Activated CD4-positive, CD25-positive, alpha-beta regulatory T cell treated with anti-CD3 and anti-CD28 coated beads, Interleukin-2, amount 50 U/mL, for 72 hours (primary cell): ENCODE measurements around the gene RBMX.
"Not testable (repeated sequence)": the region's sequence is repeated elsewhere in the genome, so short reads cannot be mapped to it uniquely, and the experiment has no call there.

ENCODE experiments used
- DNase-seq: peaks from one replicate; pipeline ENCODE4 v3.0.0; 2021

The RBMX gene

DNA sequence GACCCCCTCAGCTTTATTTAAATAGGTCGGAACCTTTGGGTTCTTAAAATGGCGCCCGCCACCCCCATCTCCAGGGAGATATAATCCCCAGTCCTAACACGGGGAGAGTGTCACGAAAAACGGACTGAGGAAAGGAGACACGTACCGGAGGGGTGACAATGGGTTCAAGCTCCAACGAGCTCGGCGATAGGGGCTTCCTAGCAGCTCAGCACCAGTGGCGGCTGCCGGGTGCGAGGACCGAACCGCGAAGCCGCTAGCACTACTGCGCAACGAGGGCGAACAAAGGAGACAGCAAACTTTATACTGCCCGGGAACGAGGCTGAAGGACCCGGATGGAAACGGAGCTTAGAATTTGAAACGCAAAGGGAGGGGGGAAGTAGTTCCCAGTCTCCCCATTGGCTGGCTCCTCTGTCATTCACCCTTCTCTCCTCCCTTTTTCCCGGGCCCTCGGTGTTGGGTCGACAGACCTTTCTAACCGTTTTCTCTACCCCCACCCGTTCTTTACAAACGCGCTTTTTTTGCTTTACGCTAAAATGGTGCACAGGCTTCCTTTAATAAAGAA is at the start of gene RBMX:
Gene RBMX, minus strand, starts transcription at position 274 of the 562 bp plus-strand sequence. CDS start 1,298 bp downstream, outside the sequence.
- peak; percentile 81 for DNase-seq

DNA sequence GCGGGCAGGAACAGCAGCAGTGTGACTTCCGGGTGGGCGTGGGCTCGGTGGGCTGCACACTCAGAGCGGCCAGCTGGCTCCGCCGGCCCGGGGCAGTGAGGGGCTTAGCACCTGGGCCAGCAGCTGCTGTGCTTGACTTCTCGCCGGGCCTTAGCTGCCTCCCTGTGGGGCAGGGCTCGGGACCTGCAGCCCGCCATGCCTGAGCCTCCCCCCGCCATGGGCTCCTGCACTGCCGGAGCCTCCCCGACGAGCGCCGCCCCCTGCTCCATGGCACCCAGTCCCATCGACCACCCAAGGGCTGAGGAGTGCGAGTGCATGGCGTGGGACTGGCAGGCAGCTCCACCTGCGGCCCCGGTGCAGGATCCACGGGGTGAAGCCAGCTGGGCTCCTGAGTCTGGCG is 40.9 kb upstream of the RBMX start:
- DNase-seq, result not testable (repeated sequence)

DNA sequence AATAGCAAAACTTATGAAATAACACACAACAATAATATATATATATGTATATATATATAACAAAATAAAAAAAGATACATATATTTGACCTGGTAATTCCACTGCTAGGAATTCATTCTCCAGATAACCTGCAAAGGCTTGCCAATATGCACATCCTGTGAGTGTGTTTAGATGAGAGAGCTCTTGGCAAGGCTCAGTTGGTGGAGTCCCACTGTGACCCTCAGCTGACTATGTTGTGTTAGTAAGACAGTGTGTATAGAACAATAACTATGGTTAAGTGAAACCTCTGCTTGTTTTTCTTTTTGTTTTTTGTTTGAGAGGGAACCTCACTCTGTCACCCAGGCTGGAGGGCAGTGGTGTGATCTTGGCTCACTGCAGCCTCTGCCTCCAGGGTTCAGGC is 39.5 kb upstream of the RBMX start:
- no peak for DNase-seq

DNA sequence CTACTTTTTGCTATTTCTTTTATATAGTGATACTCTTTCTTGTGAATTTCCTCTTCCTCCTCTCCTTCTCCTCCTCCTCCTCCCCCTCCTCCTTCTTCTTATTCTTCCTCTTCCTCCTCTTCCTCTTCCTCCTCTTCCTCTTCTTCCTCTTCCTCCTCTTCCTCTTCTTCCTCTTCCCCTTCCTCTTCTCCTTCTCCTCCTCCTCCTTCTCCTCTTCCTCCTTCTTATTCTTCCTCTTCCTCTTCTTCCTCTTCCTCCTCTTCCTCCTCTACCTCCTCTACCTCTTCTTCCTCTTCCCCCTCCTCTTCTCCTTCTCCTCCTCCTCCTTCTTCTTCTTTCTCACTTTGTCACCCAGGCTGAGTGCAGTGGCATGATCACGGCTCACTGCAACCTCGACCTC is 36.3 kb upstream of the RBMX start:
- no peak for DNase-seq

DNA sequence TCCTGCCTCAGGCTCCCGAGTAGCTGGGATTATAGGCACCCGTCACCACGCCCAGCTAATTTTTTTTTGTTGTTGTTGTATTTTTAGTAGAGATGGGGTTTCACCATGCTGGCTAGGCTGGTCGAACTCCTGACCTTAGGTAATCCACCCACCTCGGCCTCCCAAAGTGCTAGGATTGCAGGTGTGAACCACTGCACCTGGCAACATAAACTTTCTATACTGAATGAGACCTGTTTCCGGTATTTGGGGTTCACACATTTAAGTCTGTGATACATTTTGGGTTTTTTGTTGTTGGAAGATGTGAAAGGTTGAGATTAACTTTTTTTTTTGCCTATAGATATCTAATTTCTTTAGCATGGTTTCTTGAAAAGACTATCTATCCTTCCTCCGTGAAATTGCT is 31.1 kb upstream of the RBMX start:
- not testable (repeated sequence) for DNase-seq

DNA sequence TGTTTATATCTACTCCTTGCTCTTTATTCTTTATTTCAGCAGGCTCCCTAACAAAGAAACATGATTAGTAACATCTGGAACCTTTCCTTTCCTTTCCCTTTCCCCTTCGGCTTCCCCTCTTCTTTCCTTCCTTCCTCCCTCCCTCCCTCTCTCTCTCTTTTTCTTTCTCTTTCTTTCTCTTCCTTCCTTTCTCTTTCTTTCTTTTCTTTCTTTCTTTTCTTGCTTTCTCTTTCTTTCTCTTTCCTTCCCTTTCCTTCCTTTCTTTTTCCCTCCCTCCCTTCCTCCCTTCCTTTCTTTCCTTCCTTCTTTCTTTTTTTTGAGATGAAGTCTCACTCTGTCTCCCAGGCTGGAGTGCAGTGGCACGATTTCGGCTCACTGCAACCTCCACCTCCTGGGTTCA is 30.7 kb upstream of the RBMX start:
- DNase-seq, result no peak

DNA sequence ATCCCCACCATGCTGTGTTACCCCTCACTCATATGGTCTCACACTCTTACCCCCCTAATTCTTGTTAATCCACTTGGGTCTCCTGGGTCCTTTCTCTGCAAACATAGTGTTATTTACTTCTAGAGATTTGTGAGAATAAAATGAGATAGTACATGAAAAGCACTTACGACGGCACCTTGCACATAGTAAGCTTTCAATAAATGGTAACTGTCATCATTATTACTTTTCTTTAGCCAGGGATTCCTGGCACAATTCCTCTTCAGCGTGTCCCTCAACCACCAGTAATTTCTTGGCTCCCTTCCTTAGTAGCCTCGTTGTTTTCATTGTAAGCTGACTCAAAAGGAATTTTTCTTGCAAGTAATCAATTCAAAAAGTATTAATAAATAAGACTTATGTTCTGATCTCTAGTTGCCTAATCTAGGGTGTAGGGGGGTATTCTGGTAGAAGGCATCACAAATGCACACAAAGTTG is 30.1 kb upstream of the RBMX start:
- DNase-seq, result no peak

DNA sequence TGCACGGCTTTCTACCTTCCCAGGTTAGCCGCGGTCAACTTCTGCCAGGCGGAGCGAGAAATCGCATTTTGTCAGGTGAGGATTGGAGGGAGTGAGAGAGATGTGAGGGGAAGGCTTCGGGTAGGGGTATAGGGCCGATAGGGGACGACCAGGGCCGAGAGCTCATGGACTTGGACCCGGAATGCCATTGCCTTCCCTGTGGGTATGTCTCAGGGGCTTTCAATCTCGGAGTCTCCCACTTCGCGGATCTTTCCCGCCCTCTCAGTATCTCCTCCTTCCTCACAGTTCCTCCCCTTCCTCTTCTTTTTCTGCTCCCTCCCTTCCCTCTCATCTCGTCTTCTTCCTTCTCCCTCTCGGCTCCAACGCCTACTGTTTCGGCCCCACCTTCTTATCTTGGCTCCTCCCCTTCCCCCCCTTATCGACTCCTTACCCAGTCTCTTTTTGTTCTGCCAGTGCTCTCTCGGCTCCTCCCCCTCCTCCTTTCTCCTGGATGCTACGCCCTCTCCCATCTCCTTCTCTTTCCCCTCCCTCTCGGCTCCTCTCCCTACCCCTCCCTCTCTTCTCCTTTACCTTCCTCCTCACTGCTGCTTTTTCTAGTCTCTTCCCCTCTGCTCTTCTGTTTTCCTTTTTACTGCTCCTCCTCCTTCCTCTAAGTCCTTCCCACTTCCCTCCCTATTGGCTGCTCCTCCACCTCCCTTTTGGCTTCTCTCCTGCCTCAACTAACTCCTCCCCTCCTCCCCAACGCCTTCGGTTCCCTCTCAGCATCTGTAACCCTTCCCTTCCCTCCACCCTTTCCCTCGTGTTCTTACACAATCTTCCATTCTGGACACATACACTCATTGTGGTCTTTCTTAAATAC is 29.4 kb upstream of the RBMX start:
- peak; percentile 50 for DNase-seq

DNA sequence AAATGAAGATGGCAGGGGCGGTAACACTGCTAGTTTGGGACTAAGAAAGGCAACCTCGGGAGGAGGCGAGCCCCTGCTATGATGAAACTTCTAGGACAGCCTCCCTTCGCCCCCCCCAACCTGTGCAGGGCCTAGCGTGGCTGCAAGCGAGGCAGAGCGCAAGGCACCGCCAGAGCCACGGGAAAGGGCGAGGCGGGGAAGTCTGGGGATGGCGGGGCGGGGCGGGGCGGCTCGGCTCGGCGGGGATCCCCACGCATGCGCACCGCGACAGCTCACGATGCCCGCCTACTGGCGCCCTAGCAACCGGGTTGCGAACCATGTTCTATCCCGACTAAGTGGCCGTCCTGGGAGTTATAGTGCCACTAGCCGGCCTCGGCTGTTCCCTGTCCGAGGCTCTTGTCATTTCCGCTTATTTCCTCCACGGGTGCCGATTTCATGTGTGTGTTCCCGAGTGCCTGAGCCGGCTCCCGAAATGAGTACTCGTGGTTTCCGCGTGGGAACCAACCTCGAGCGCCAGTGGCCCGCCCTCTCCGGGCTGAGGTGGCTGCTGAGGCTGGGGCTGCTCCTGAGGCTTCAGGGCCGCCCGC is 28.7 kb upstream of the RBMX start:
- DNase-seq, result peak; percentile 70

DNA sequence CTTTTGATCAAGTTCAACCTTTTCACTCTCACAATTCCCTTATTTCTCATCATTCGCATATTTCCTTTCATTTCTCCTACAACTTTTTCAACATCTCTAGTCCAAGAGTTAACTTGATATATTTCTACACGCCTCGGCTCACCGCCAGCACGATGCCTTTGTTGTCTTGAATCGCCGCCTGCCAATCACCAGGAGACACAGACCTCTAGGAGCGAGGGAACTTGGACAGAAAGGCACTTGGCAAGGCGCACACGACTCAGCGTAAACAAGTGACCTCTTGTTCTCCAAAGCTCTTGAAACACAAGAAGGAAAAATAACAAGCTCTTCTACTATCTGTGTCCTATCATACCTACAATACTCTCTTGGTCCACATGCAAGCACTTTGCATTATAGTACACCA is 27.1 kb upstream of the RBMX start:
- DNase-seq, result no peak

DNA sequence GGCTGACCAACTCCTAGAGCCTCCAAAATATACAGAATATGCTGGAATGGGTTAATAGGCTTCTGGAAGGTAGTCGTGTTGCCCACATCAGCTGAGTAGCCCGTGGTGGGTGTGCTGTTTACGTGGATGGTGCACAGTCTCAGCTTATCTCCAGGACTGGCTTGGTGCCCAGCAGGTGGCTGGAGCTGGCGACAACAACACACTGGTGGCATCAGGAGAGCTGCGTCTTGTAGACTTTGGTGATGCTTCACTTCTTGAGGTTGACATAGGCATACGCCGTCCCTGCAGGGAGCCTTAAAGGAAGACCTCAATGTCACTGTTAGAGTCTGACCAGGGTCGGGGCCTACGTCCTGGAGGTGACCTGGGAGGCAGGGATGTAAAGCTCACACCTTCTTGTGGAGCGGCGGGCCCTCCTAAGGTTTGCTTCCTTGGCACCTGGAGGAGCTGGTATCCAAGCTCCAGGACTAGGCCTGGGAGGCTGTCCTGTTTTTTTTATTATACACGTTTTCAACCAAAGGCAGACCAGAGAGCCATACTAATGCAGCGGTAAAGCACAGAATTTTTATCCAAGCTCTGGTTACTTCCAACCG is 26.5 kb upstream of the RBMX start:
- no peak for DNase-seq

DNA sequence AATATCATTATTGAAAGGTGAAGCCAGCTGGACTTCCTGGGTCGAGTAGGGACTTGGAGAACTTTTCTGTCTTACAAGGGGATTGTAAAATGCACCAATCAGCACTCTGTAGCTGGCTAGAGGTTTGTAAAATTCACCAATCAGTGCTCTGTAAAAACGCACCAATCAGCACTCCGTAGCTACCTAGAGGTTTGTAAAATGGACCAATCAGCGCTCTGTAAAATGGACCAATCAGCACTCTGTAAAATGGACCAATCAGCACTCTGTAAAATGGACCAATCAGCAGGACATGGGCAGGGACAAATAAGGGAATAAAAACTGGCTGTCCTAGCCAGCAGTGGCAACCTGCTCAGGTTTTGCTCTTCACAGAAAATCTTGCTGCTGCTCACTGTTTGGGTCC is 23.5 kb upstream of the RBMX start:
- DNase-seq, result not testable (repeated sequence)

DNA sequence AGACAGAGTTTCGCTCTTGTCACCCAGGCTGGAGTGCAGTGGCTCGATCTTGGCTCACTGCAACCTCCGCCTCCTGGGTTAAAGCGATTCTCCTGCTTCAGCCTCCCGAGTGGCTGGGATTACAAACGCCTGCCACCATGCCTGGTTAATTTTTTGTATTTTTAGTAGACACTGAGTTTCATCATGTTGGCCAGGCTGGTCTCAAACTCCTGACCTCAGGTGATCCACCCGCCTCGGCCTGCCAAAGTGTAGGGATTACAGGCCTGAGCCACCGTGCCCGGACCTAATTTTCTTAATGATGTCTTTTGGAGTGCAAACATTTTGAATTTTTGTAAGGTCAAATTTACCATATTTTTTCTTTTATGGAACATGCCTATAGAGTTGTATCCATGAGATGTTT is 19.5 kb upstream of the RBMX start:
- not testable (repeated sequence) for DNase-seq

DNA sequence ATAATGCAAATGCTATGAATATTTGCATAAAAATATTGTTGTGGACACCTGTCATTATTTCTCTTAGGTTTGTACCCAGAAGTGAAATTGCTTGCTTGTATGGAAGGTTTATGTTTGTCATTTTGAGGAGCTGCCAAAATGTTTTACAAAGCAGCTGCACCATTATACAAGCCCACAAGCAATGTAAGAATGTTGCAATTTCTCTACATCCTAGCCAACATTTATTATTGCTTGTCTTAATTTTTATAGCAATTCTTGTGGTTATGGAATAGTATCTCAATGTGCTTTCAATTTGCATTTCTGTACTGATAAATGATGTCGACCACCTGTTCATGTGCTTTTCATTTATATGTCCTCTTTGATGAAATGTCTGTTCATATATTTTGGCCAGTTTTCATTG is 18.7 kb upstream of the RBMX start:
- DNase-seq, result no peak

DNA sequence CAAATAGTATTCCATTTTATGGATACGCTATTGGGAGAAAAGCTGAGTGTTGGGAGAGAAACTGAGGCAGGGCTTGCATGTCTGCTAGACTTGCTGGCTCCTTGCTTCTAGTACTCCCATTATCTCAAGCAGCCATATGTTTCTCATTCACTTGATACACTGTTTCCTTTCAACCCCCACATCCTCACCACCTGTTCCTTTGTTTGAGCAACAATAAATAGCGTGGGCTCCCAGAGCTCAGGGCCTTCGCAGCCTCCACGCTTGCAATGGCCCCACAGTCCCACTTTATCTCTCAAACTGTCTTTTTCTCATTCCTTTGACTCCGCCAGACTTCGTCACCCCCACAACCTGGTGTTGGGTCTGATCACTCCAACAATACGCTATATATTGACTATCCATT is 18.2 kb upstream of the RBMX start:
- not testable (repeated sequence) for DNase-seq

DNA sequence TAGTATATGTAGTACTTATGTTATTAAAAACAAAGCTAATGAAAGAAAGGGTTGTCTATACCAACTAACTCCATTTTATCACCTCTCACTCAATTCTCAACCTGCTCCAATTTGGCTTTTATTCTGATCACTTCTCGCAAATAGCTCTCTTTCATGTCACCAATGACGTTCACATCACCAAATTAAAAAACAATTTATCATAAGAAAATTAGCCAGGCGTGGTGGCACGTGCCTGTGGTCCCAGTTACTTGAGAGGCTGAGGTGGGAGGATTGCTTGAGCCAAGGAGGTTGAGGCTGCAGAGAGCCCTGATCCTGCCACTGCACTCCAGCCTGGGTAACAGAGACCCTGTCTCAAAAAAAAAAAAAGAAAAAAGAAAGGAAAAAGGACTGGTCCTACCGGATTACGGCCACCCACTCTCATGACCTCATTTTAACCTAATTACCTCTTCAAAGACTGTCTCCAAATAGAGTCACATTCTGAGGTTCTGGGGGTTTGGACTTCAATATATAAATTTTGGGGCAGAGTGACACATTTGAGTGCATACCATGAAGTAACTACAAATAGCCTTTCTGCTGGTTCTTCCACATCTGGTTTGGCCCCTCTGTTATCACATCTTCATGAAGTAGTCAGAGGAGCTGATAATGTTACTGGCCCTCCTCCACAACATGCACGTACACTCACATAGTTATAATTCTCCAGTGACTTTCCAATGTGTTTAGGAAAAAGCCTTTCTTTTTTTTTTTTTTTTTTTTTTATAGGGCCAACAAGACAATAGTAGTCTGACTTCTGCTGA is 15.8 kb upstream of the RBMX start:
- DNase-seq, result no peak

DNA sequence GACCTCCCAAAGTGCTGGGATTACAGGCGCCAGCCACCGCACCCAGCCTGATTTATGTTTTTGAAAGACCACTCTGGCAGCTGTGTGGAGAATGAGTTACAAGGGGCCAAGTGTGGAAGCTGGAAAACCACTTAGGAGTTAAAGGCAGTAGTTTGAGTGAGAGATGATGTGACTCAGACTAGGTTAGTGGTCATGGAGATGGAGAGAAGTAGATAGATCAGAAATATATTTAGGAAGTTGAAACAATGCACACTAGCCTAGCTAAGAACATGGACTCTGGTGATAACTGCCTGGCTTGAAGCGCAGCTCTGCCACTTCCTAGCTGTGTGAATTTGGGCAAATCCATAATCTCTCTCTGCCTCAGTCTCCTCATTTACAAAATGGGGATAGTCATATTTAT is 11.9 kb upstream of the RBMX start:
- no peak for DNase-seq

DNA sequence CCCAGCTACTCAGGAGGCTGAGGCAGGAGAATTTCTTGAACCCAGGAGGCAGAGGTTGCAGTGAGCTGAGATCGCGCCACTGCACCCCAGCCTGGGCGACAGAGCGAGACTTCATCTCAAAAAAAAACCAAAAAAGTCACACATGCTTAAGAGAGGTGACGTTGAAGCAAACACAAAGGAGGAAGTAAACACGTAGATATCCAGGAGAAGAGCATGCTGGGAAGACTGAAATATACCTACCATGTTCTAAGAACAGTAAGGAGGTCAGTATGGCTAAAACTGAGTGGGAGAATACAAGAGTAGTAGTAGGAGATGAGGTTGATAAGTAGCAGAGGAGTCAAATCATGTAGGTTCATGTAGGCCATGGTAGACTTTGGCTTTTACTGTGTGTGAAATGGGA is 10.1 kb upstream of the RBMX start:
- DNase-seq, result not testable (repeated sequence)

DNA sequence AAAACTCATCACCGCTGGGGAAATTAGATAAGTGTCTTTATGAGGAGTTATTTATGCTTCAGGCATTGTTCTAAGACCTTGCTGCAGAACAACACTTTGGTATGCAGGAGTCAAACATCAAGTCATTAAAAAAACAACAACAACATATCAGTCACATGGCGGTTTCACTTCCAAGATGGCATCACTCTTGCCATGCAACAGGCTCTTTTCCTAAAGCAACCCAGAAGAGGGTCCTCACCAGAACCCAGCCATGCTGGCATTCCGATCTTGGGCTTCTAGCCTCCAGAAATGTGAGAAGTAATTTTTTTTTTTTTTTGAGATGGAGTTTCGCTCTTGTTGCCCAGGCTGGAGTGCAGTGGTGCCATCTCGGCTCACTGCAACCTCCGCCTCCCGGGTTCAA is 8.7 kb upstream of the RBMX start:
- no peak for DNase-seq

DNA sequence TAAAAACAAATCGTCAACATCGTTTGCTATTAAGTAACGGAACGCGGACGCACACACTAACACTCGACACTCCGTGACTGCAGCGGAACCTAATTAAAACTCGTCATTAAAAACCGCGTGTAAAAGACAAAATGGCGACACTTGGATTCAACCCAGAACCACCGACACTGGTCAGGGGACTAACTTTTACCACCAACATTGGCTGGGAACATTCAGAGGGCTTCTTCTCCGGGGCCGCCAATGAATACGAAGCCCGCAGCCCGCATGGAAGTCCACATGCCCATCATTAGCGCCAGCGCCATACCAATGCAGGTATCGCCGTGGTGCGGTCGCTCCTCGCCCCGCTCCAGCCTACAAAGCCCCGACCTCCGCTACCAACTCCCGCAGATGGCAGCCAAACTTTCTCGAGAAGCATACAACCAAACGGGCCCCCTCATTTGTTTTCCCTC is 498 bp downstream of the RBMX start:
- DNase-seq, result peak; percentile 42

DNA sequence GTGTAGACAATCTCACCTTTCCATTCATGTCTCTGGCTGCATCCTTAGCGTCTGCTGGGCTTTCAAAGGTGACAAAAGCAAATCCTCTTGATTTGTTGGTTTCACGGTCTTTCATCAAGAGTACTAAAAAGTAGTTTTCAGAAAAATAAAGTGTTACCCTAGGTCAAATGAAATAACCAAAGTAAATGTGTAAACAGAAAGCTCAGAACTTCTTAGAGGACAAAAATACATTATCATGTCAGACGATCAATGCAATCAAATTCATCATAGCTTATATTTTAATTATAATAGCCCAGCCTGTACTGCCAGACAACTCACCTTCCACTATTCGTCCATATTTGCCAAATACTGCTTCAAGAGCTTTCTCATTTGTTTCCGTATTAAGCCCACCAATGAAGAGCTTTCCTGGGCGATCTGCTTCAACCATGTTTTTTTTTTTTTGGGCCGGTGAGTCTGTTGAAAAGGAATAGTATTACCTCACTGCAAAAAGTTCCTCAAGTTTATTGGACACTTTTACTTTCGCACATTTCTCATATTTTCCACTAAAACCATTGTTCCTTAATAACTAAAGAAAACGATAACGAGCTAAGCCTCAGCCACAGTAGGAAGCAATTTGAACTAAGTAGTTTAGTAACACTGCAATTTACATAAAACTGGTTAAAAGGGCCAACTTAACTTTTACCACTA is 1.4 kb downstream of the RBMX start:
- DNase-seq, result no peak

DNA sequence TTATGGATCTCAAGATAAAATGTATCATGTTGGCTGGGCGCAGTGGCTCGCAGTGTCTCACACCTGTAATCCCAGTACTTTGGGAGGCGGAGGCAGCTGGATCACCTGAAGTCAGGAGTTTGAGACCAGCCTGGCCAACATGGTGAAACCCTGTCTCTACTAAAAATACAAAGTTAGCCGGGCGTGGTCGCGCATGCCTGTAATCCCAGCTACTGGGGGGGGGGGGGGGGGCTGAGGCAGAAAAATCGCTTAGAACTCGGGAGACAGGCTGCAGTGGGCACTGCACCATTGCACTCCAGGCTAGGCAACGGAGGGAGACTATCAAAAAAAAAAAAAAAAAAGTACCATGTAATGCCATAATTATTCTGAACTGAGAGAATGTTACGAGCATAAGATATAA is 2.1 kb downstream of the RBMX start:
- DNase-seq, result no peak
